Measurements from ENCODE around the gene SPTLC1.

DNA sequence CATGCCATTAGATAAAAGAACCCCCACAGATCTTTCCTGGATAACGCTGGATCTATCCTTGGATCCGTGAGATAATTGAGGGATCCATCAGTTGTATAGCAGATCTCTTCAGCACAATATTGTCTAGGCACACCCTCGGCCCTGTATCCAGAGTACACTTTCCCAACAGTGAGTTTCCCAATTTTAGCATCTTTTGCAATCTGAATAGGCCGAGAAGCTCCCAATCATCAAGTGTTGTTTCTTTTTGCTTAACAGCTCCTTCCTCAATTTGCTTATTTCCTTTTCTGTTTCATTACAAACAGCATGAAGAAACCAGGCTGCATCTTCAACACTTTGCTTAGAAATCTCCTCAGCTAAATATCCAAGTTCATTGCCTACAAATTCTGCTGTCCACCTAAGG, 4.4 kb upstream of the SPTLC1 start:
- TF ChIP-seq, protein P1, sequence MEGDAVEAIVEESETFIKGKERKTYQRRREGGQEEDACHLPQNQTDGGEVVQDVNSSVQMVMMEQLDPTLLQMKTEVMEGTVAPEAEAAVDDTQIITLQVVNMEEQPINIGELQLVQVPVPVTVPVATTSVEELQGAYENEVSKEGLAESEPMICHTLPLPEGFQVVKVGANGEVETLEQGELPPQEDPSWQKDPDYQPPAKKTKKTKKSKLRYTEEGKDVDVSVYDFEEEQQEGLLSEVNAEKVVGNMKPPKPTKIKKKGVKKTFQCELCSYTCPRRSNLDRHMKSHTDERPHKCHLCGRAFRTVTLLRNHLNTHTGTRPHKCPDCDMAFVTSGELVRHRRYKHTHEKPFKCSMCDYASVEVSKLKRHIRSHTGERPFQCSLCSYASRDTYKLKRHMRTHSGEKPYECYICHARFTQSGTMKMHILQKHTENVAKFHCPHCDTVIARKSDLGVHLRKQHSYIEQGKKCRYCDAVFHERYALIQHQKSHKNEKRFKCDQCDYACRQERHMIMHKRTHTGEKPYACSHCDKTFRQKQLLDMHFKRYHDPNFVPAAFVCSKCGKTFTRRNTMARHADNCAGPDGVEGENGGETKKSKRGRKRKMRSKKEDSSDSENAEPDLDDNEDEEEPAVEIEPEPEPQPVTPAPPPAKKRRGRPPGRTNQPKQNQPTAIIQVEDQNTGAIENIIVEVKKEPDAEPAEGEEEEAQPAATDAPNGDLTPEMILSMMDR (IDR thresholded peaks at IDR 0.05): no peak
- TF ChIP-seq POLR2A (IDR thresholded peaks at IDR 0.05): no peak

Data from Peyer's patch (tissue), 4 donors.